GM12864 (cell line): ENCODE results near the gene PPIP5K1.
"Not testable (repeated sequence)": the region's sequence is repeated elsewhere in the genome, so short reads cannot be mapped to it uniquely, and the experiment has no call there.

Experiments used
- DNase-seq: peaks from one replicate; pipeline ENCODE4 v3.0.0-alpha.2; 2011; ENCODE audit warnings: low read depth
- H3K4me3 ChIP-seq: 2 replicates; pipeline ENCODE4 v1.5.1; 2011; ENCODE audit warnings: mild to moderate bottlenecking, low read depth, low read length, control low read depth
- CTCF ChIP-seq: IDR thresholded peaks from 2 replicates; pipeline ENCODE4 v1.5.1; 2011; ENCODE audit warnings: low read depth, mild to moderate bottlenecking, moderate library complexity, low read length, control low read depth, inconsistent platforms; ENCODE audit errors: missing control alignments

PPIP5K1 gene

GRCh38 chr15:43589778-43590466 is at the start of gene PPIP5K1:
Gene PPIP5K1 (minus strand): TSS chr15:43590208. CDS start chr15:43584504, 5,704 bp downstream.
- not testable (repeated sequence) for H3K4me3 ChIP-seq, DNase-seq

- H3K4me3 ChIP-seq, result not testable (repeated sequence)
These were observed 48.6 kb upstream of the PPIP5K1 start for GRCh38 chr15:43638464-43639204.

GRCh38 chr15:43626937-43627336 is 36.9 kb upstream of the PPIP5K1 start:
- not testable (repeated sequence) for H3K4me3 ChIP-seq, DNase-seq

More at GRCh38 chr15:43638464-43639204, 48.6 kb upstream of the PPIP5K1 start:
- DNase-seq, result not testable (repeated sequence)

GRCh38 chr15:43625106-43625505 is 35.1 kb upstream of the PPIP5K1 start:
- H3K4me3 ChIP-seq, result no peak overlapping the region
- no peak for DNase-seq
- TF ChIP-seq CTCF, result no peak

- not testable (repeated sequence) for H3K4me3 ChIP-seq, DNase-seq
These were observed 32.2 kb upstream of the PPIP5K1 start for GRCh38 chr15:43622068-43622799.

- DNase-seq, H3K4me3 ChIP-seq: not testable (repeated sequence)
These were observed 28.7 kb upstream of the PPIP5K1 start, which contains the start of gene STRC for GRCh38 chr15:43618700-43619099. Gene STRC (minus strand): TSS chr15:43618800. CDS start chr15:43618722, 78 bp downstream.

- H3K4me3 ChIP-seq, DNase-seq: not testable (repeated sequence)
These were observed 27.7 kb upstream of the PPIP5K1 start for GRCh38 chr15:43617750-43618149.

- H3K4me3 ChIP-seq, DNase-seq: not testable (repeated sequence)
These were observed 12.2 kb upstream of the PPIP5K1 start for GRCh38 chr15:43602233-43602632.

GRCh38 chr15:43600200-43600599 is 10.2 kb upstream of the PPIP5K1 start:
- DNase-seq, result not testable (repeated sequence)

GRCh38 chr15:43599131-43599530 is 9.1 kb upstream of the PPIP5K1 start:
- DNase-seq, result not testable (repeated sequence)

More at GRCh38 chr15:43600200-43600599, 10.2 kb upstream of the PPIP5K1 start:
- not testable (repeated sequence) for H3K4me3 ChIP-seq

GRCh38 chr15:43593328-43594190 is 3.6 kb upstream of the PPIP5K1 start, which contains the start of gene CKMT1B:
Gene CKMT1B (plus strand): TSS chr15:43594027. CDS start chr15:43594219, 192 bp downstream.
- H3K4me3 ChIP-seq, DNase-seq: not testable (repeated sequence)

More at GRCh38 chr15:43599131-43599530, 9.1 kb upstream of the PPIP5K1 start:
- H3K4me3 ChIP-seq, result not testable (repeated sequence)

- H3K4me3 ChIP-seq, DNase-seq: not testable (repeated sequence)
These were observed 2.8 kb upstream of the PPIP5K1 start for GRCh38 chr15:43592841-43593240.

GRCh38 chr15:43574607-43575006 is 15.4 kb downstream of the PPIP5K1 start:
- H3K4me3 ChIP-seq, DNase-seq: not testable (repeated sequence)

- H3K4me3 ChIP-seq, DNase-seq: not testable (repeated sequence)
These were observed 23.4 kb downstream of the PPIP5K1 start for GRCh38 chr15:43566615-43567014.

- DNase-seq, H3K4me3 ChIP-seq: not testable (repeated sequence)
These were observed 26.2 kb downstream of the PPIP5K1 start for GRCh38 chr15:43563793-43564192.

GRCh38 chr15:43562753-43563152 is 27.3 kb downstream of the PPIP5K1 start:
- not testable (repeated sequence) for H3K4me3 ChIP-seq, DNase-seq
